PC-9 (cell line): ENCODE data around the gene SDK1. TPM values are rescaled to one million over a fixed set of nuclear protein-coding genes. Genes with fewer than 3 reads are reported as not detected.

Experiments used
- BruUV-seq: library from RNA; stranded (reverse); fragments of 400-500 nt; replicated peaks from 2 replicates; lab custom pipeline; 2021; lab: Mats Ljungman, UMichigan
- CTCF ChIA-PET: fragments of 300-600 bp; sonication (Branson Sonifier 250); formaldehyde crosslinking; loops from one replicate; lab custom pipeline; 2022; ENCODE audit warnings: antibody characterized with exemption; lab: Charles Lee
- POLR2A ChIA-PET: fragments of 300-600 bp; sonication (Branson Sonifier 250); formaldehyde crosslinking; loops from one replicate; lab custom pipeline; 2022; ENCODE audit warnings: antibody characterized with exemption; ENCODE audit not compliant: unreplicated experiment; lab: Charles Lee
- DNase-seq, 2 experiments: peaks; one replicate each; pipeline versions ENCODE4 v3.0.0 to v3.0.0-alpha.2; 2015 to 2022; ENCODE audit warnings: mixed read lengths in 1 of 2
- H2AFZ ChIP-seq: fragments of 200-600 bp; sonication (generic); 2 replicates; pipeline ENCODE4 v1.8.1; 2017; ENCODE audit warnings: antibody characterized with exemption
- H3F3A ChIP-seq: fragments of 200-600 bp; sonication (generic); 2 replicates; pipeline ENCODE4 v1.8.1; 2017; ENCODE audit warnings: antibody characterized with exemption, mild to moderate bottlenecking, low read depth; ENCODE audit not compliant: insufficient read depth
- H3K27ac ChIP-seq: fragments of 200-600 bp; sonication (generic); 2 replicates; pipeline ENCODE4 v1.6.1; 2016; ENCODE audit warnings: mixed run types
- H3K27me3 ChIP-seq: fragments of 200-600 bp; sonication (generic); 2 replicates; pipeline ENCODE4 v1.6.1; 2016; ENCODE audit warnings: low read depth, mixed run types; ENCODE audit not compliant: insufficient read depth
- H3K36me3 ChIP-seq: fragments of 200-600 bp; sonication (generic); 2 replicates; pipeline ENCODE4 v1.6.1; 2016; ENCODE audit warnings: low read depth, mixed run types
- H3K4me1 ChIP-seq: fragments of 200-600 bp; sonication (generic); replicated peaks from 2 replicates; pipeline ENCODE4 v1.6.1; 2016; ENCODE audit warnings: mixed run types; ENCODE audit not compliant: insufficient read depth
- H3K4me2 ChIP-seq: fragments of 200-600 bp; sonication (generic); 2 replicates; pipeline ENCODE4 v1.6.1; 2017; ENCODE audit warnings: mixed run types
- H3K4me3 ChIP-seq: fragments of 200-600 bp; sonication (generic); 2 replicates; pipeline ENCODE4 v1.6.1; 2016; ENCODE audit warnings: mixed run types
- H3K79me2 ChIP-seq: fragments of 200-600 bp; sonication (generic); 2 replicates; pipeline ENCODE4 v1.6.1; 2017; ENCODE audit warnings: low read depth, mixed run types
- H3K9me2 ChIP-seq: fragments of 200-600 bp; sonication (generic); 2 replicates; pipeline ENCODE4 v1.8.1; 2017; ENCODE audit warnings: mild to moderate bottlenecking; ENCODE audit not compliant: insufficient read depth
- H3K9me3 ChIP-seq: fragments of 200-600 bp; sonication (generic); 2 replicates; pipeline ENCODE4 v1.8.1; 2016; ENCODE audit warnings: low read depth; ENCODE audit not compliant: insufficient read depth
- H4K20me1 ChIP-seq: fragments of 200-600 bp; sonication (generic); 2 replicates; pipeline ENCODE4 v1.8.1; 2017; ENCODE audit not compliant: insufficient read depth
- EZH2 ChIP-seq: fragments of 200-600 bp; sonication (generic); IDR thresholded peaks from 2 replicates; pipeline ENCODE4 v1.8.0; 2017; ENCODE audit warnings: antibody characterized with exemption, low read depth
- intact Hi-C: fragments of 100-400 bp; cut with micrococcal nuclease; formaldehyde crosslinking; loops from one replicate; pipeline ENCODE4 v1.10.0; 2022; ENCODE audit not compliant: unreplicated experiment
- total RNA-seq: library from RNA; stranded (reverse); gene quantifications from 2 replicates; pipeline ENCODE4 v1.2.3, GENCODE V29; 2021
- TF ChIP-seq, protein P1 (sequence below): fragments of 200-600 bp; sonication (generic); conservative IDR thresholded peaks from 2 replicates; pipeline ENCODE4 v1.6.1; 2017; ENCODE audit warnings: mixed run types, antibody characterized with exemption, mild to moderate bottlenecking, moderate library complexity

SDK1 gene
- total RNA-seq, 1 experiment from 2014 or later: not detected

DNA sequence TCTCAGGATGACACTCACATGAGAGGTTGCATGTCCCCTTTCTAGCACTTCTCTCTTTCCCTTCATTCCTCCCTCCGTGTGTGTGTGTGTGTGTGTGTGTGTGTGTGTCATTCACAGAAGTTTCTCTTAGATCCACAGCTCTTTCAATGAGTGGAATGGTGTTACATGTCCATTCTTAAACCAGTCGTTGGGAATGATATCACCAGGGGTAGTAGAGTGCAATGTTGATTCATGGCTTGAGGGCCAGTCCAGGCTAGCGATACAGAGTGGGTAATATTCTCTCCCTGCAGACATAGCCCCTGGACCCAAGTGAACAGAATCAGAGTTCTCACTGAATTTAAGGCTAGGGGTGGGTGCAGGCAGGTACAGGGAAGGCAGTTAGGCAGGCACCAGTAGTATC, 187.8 kb downstream of the SDK1 start:
- H3K27ac ChIP-seq: no peak overlapping the region
- H3K4me2 ChIP-seq: no peak overlapping the region

DNA sequence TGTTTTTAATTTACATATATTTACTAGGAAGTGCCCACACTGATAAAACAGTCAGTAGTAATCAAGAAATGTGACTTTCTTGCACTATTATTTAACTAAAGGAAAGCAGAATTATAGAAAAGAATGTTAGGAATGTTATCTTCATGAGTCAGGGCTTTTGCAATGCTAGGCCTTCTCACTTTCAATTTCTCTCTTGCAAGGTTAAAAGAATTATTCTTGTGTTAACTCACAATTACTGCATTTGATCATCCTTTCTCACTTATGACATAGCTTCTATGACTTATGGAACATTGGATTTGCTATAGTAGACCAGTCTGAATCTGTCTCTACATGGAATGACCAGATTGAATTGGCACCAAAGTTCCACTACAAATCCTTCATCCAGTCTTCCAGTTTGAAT, 192.4 kb downstream of the SDK1 start:
- no peaks in the 10 kb centered on the region for H3K36me3 ChIP-seq
- H3K4me1 ChIP-seq: peaks cover 9% of the 10 kb centered on the region; the same call in 1 of the 2 replicates
- no peaks in the 10 kb centered on the region for H3K9me3 ChIP-seq
- peak in 1 of 2 experiments; percentile 63 for DNase-seq
- peaks cover 57% of the 10 kb centered on the region for H3K27me3 ChIP-seq
- CTCF ChIA-PET: interaction anchor here (0.6 kb wide), 1 partner anchor 59 kb away, joined by 3 read pairs; no protein-coding TSS in a partner anchor
- TF ChIP-seq, protein P1, sequence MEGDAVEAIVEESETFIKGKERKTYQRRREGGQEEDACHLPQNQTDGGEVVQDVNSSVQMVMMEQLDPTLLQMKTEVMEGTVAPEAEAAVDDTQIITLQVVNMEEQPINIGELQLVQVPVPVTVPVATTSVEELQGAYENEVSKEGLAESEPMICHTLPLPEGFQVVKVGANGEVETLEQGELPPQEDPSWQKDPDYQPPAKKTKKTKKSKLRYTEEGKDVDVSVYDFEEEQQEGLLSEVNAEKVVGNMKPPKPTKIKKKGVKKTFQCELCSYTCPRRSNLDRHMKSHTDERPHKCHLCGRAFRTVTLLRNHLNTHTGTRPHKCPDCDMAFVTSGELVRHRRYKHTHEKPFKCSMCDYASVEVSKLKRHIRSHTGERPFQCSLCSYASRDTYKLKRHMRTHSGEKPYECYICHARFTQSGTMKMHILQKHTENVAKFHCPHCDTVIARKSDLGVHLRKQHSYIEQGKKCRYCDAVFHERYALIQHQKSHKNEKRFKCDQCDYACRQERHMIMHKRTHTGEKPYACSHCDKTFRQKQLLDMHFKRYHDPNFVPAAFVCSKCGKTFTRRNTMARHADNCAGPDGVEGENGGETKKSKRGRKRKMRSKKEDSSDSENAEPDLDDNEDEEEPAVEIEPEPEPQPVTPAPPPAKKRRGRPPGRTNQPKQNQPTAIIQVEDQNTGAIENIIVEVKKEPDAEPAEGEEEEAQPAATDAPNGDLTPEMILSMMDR: no peak
- no peak for TF ChIP-seq EZH2
- no TSS peak for BruUV-seq
- H3K9me2 ChIP-seq: no peaks in the 10 kb centered on the region
- peak overlapping the region; percentile 18 for H3K4me2 ChIP-seq
- H3F3A ChIP-seq: 0 out of 2 replicates have a peak, but pooled peaks cover 4% of the 10 kb centered on the region
- intact Hi-C loops: no loop called here
- H4K20me1 ChIP-seq: no peaks in the 10 kb centered on the region
- POLR2A ChIA-PET: no interaction called here
- no peak overlapping the region for H2AFZ ChIP-seq
- no peak overlapping the region for H3K27ac ChIP-seq
- no peak overlapping the region for H3K4me3 ChIP-seq
- H3K79me2 ChIP-seq: no peaks in the 10 kb centered on the region

More for the DNA sequence above, 187.8 kb downstream of the SDK1 start:
- Histone ChIP-seq H3K79me2 (no peaks in the 10 kb centered on the region), H3F3A (0 out of 2 replicates have a peak, but pooled peaks cover 4% of the 10 kb centered on the region), H3K4me3 (no peak overlapping the region), H3K4me1 (peaks cover 8% of the 10 kb centered on the region; the same call in 1 of the 2 replicates), H3K36me3 (no peaks in the 10 kb centered on the region), H3K27me3 (peaks cover 39% of the 10 kb centered on the region), H2AFZ (no peak overlapping the region), H3K9me2 (no peaks in the 10 kb centered on the region), H4K20me1 (no peaks in the 10 kb centered on the region), H3K9me3 (no peaks in the 10 kb centered on the region)
- DNase-seq: no peak
- no TSS peak for BruUV-seq
- CTCF ChIA-PET: no interaction called here
- intact Hi-C loops: loop anchor here (10.0 kb wide), 1 partner anchor 134 kb away; no protein-coding TSS in a partner anchor
- POLR2A ChIA-PET: no interaction called here
- TF ChIP-seq, protein P1: no peak
- no peak for TF ChIP-seq EZH2

DNA sequence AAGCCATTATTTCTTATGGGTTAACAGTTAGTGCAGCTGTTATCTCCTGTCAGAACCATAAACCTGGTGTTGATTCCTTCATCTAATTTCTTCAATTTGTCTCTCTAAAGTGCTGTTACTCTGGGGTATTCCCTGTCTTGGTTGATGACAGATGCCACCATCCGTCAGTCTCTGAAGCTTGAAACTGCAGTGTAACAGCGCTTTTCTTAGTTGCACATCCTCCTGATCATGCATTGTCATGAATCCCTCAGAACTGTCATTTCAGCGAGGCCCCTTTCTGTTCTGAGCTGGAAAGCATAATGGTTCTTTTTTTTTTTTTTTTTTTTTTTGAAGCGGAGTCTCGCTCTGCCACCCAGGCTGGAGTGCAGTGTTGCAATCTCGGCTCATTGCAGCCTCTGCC, 193.9 kb downstream of the SDK1 start:
- Histone ChIP-seq H3K27ac (no peak overlapping the region), H3K4me3 (no peak overlapping the region), H2AFZ (no peak overlapping the region), H3F3A (0 out of 2 replicates have a peak, but pooled peaks cover 4% of the 10 kb centered on the region), H3K9me2 (no peaks in the 10 kb centered on the region), H3K79me2 (no peaks in the 10 kb centered on the region), H3K9me3 (no peaks in the 10 kb centered on the region), H3K4me2 (no peak overlapping the region), H4K20me1 (no peaks in the 10 kb centered on the region), H3K36me3 (no peaks in the 10 kb centered on the region), H3K27me3 (peaks cover 67% of the 10 kb centered on the region), H3K4me1 (peaks cover 9% of the 10 kb centered on the region; the same call in 1 of the 2 replicates)
- intact Hi-C loops: no loop called here
- no TSS peak for BruUV-seq
- no peak for DNase-seq
- CTCF ChIA-PET: no interaction called here
- POLR2A ChIA-PET: no interaction called here
- TF ChIP-seq, protein P1: no peak
- no peak for TF ChIP-seq EZH2
